ENCODE measurements around the gene FAM111A.
A peak's percentile ranks its signal among the peaks of the same experiment; 100 is the strongest.
"Not testable (repeated sequence)": the region's sequence is repeated elsewhere in the genome, so short reads cannot be mapped to it uniquely, and the experiment has no call there.

FAM111A gene

GRCh38 chr11:59119826-59120225, 22.8 kb upstream of the FAM111A start:
- peaks cover 62% of the 10 kb centered on the region for H3K36me3 Mint-ChIP-seq (ENCODE audit: low read depth)
- H3K4me3 Mint-ChIP-seq = no peak overlapping the region
- no peak for ATAC-seq
- peaks cover 16% of the 10 kb centered on the region for H3K9me3 Mint-ChIP-seq
- H3K27me3 Mint-ChIP-seq = no peaks in the 10 kb centered on the region
- H3K4me1 Mint-ChIP-seq = no peaks in the 10 kb centered on the region
- H3K27ac Mint-ChIP-seq = no peak overlapping the region
- DNase-seq = no peak

GRCh38 chr11:59135648-59136461, 6.8 kb upstream of the FAM111A start:
- Mint-ChIP-seq H3K36me3 (ENCODE audit: low read depth) (peaks cover 35% of the 10 kb centered on the region), H3K4me1 (peaks cover 8% of the 10 kb centered on the region), H3K27me3 (no peaks in the 10 kb centered on the region), H3K4me3 (no peak overlapping the region), H3K9me3 (peaks cover 13% of the 10 kb centered on the region), H3K27ac (no peak overlapping the region)
- DNase-seq = peak; percentile 92
- peak; percentile 97 for ATAC-seq

GRCh38 chr11:59136551-59136950, 6.1 kb upstream of the FAM111A start:
- DNase-seq, H3K4me3 Mint-ChIP-seq, ATAC-seq, H3K27me3 Mint-ChIP-seq, H3K27ac Mint-ChIP-seq, H3K9me3 Mint-ChIP-seq: not testable (repeated sequence)
- Mint-ChIP-seq H3K36me3 (ENCODE audit: low read depth) (peaks cover 28% of the 10 kb centered on the region), H3K4me1 (peaks cover 15% of the 10 kb centered on the region)

GRCh38 chr11:59137190-59137589, 5.5 kb upstream of the FAM111A start:
- no peak for ATAC-seq
- Mint-ChIP-seq H3K36me3 (ENCODE audit: low read depth) (peaks cover 23% of the 10 kb centered on the region), H3K4me1 (peaks cover 22% of the 10 kb centered on the region), H3K4me3 (no peak overlapping the region), H3K9me3 (peaks cover 7% of the 10 kb centered on the region), H3K27me3 (no peaks in the 10 kb centered on the region), H3K27ac (no peak overlapping the region)
- no peak for DNase-seq

- no peak for DNase-seq
Measured at GRCh38 chr11:59138643-59139042, 4.0 kb upstream of the FAM111A start.

GRCh38 chr11:59141191-59141590, 1.5 kb upstream of the FAM111A start:
- ATAC-seq = no peak
- Mint-ChIP-seq H3K4me1 (peaks cover 45% of the 10 kb centered on the region), H3K4me3 (peak overlapping the region; percentile 90)

More at GRCh38 chr11:59138643-59139042, 4.0 kb upstream of the FAM111A start:
- H3K27ac Mint-ChIP-seq = no peak overlapping the region
- ATAC-seq = no peak
- no peaks in the 10 kb centered on the region for H3K9me3 Mint-ChIP-seq
- peaks cover 34% of the 10 kb centered on the region for H3K4me1 Mint-ChIP-seq
- H3K4me3 Mint-ChIP-seq = no peak overlapping the region
- no peaks in the 10 kb centered on the region for H3K27me3 Mint-ChIP-seq
- H3K36me3 Mint-ChIP-seq (ENCODE audit: low read depth) = peaks cover 9% of the 10 kb centered on the region

GRCh38 chr11:59141673-59142460, 789 bp upstream of the FAM111A start:
- Mint-ChIP-seq H3K27ac (peak overlapping the region; percentile 88), H3K36me3 (ENCODE audit: low read depth) (peaks cover 21% of the 10 kb centered on the region), H3K27me3 (no peaks in the 10 kb centered on the region), H3K9me3 (no peaks in the 10 kb centered on the region), H3K4me1 (peaks cover 51% of the 10 kb centered on the region), H3K4me3 (peak overlapping the region; percentile 90)
- no peak for ATAC-seq
- DNase-seq = no peak

More at GRCh38 chr11:59141191-59141590, 1.5 kb upstream of the FAM111A start:
- H3K9me3 Mint-ChIP-seq = no peaks in the 10 kb centered on the region
- no peak overlapping the region for H3K27ac Mint-ChIP-seq
- peaks cover 15% of the 10 kb centered on the region for H3K36me3 Mint-ChIP-seq (ENCODE audit: low read depth)
- DNase-seq = no peak
- no peaks in the 10 kb centered on the region for H3K27me3 Mint-ChIP-seq

GRCh38 chr11:59144096-59144495, 1.4 kb downstream of the FAM111A start:
- no peak for DNase-seq
- ATAC-seq = no peak
- H3K4me1 Mint-ChIP-seq = peaks cover 65% of the 10 kb centered on the region
- peak overlapping the region; percentile 88 for H3K27ac Mint-ChIP-seq
- H3K4me3 Mint-ChIP-seq = peak overlapping the region; percentile 90
- peaks cover 39% of the 10 kb centered on the region for H3K36me3 Mint-ChIP-seq (ENCODE audit: low read depth)
- no peaks in the 10 kb centered on the region for H3K27me3 Mint-ChIP-seq
- H3K9me3 Mint-ChIP-seq = no peaks in the 10 kb centered on the region

- ATAC-seq (peak; percentile 77), DNase-seq (peak; percentile 72)
- Mint-ChIP-seq H3K4me3 (peak overlapping the region; percentile 90), H3K36me3 (ENCODE audit: low read depth) (peaks cover 45% of the 10 kb centered on the region), H3K9me3 (no peaks in the 10 kb centered on the region), H3K27ac (peak overlapping the region; percentile 88), H3K27me3 (no peaks in the 10 kb centered on the region), H3K4me1 (peaks cover 67% of the 10 kb centered on the region)
Measured at GRCh38 chr11:59144579-59145345, 2.1 kb downstream of the FAM111A start.

- Mint-ChIP-seq H3K36me3 (ENCODE audit: low read depth) (peaks cover 50% of the 10 kb centered on the region), H3K27me3 (no peaks in the 10 kb centered on the region), H3K4me3 (peak overlapping the region; percentile 90), H3K9me3 (no peaks in the 10 kb centered on the region), H3K27ac (peak overlapping the region; percentile 88), H3K4me1 (peaks cover 71% of the 10 kb centered on the region)
- ATAC-seq (no peak), DNase-seq (no peak)
Measured at GRCh38 chr11:59145534-59145933, 2.9 kb downstream of the FAM111A start.

GRCh38 chr11:59151761-59152160, 9.1 kb downstream of the FAM111A start:
- Mint-ChIP-seq H3K4me1 (peaks cover 43% of the 10 kb centered on the region), H3K27me3 (no peaks in the 10 kb centered on the region), H3K36me3 (ENCODE audit: low read depth) (peaks cover 55% of the 10 kb centered on the region), H3K9me3 (no peaks in the 10 kb centered on the region), H3K4me3 (peak overlapping the region; percentile 34), H3K27ac (peak overlapping the region; percentile 82)
- ATAC-seq = peak; percentile 38
- no peak for DNase-seq

- ATAC-seq = peak; percentile 77
- H3K36me3 Mint-ChIP-seq (ENCODE audit: low read depth) = peaks cover 50% of the 10 kb centered on the region
- H3K4me3 Mint-ChIP-seq = peak overlapping the region; percentile 34
- H3K4me1 Mint-ChIP-seq = peaks cover 37% of the 10 kb centered on the region
- H3K27me3 Mint-ChIP-seq = no peaks in the 10 kb centered on the region
- no peak for DNase-seq
- H3K9me3 Mint-ChIP-seq = no peaks in the 10 kb centered on the region
- H3K27ac Mint-ChIP-seq = peak overlapping the region; percentile 82
Measured at GRCh38 chr11:59152312-59152951, 9.8 kb downstream of the FAM111A start.

GRCh38 chr11:59154610-59155009, 12.0 kb downstream of the FAM111A start:
- no peaks in the 10 kb centered on the region for H3K27me3 Mint-ChIP-seq
- no peaks in the 10 kb centered on the region for H3K9me3 Mint-ChIP-seq

GRCh38 chr11:59157433-59157832, 14.8 kb downstream of the FAM111A start:
- no peak for ATAC-seq
- Mint-ChIP-seq H3K9me3 (no peaks in the 10 kb centered on the region), H3K27ac (no peak overlapping the region), H3K4me1 (peaks cover 9% of the 10 kb centered on the region), H3K27me3 (peaks cover 5% of the 10 kb centered on the region), H3K36me3 (ENCODE audit: low read depth) (peaks cover 9% of the 10 kb centered on the region), H3K4me3 (no peak overlapping the region)
- no peak for DNase-seq

More at GRCh38 chr11:59154610-59155009, 12.0 kb downstream of the FAM111A start:
- Mint-ChIP-seq H3K4me1 (peaks cover 27% of the 10 kb centered on the region), H3K36me3 (ENCODE audit: low read depth) (peaks cover 31% of the 10 kb centered on the region), H3K4me3 (no peak overlapping the region), H3K27ac (no peak overlapping the region)
- no peak for DNase-seq
- no peak for ATAC-seq
